IMR-90 (cell line): ENCODE measurements around the gene FAM20C. TPM values are rescaled to one million over a fixed set of nuclear protein-coding genes. Genes with fewer than 3 reads are reported as not detected.

ENCODE experiments used
- ATAC-seq: fragments of 200-7000 bp; cut with Tn5 transposase; 2 replicates; pipeline ENCODE4 v1.9.1; 2020; ENCODE audit warnings: low read depth, mild to moderate bottlenecking, moderate library complexity
- BruUV-seq: library from RNA; stranded (reverse); fragments of 400-500 nt; replicated peaks from 2 replicates; lab custom pipeline; 2021; lab: Mats Ljungman, UMichigan
- CTCF ChIA-PET: fragments of 300-600 bp; formaldehyde crosslinking; extraction: SDS; loops from one replicate; lab custom pipeline; 2021; ENCODE audit warnings: antibody characterized with exemption; lab: Yijun Ruan, JAX
- POLR2A ChIA-PET: fragments of 300-600 bp; sonication (Branson Sonifier 250); formaldehyde crosslinking; loops from one replicate; lab custom pipeline; 2022; ENCODE audit warnings: antibody characterized with exemption; ENCODE audit not compliant: unreplicated experiment; lab: Charles Lee
- DNase-seq: peaks from one replicate; pipeline ENCODE4 v3.0.0; 2013
- H2AFZ ChIP-seq: replicated peaks from 2 replicates; pipeline ENCODE3; 2013; ENCODE audit warnings: low read length, mild to moderate bottlenecking; ENCODE audit not compliant: poor library complexity
- H2AK5ac ChIP-seq: 2 replicates; pipeline ENCODE4 v1.6.1; 2013; ENCODE audit warnings: low read depth, low read length, inconsistent platforms
- H2AK9ac ChIP-seq: replicated peaks from 2 replicates; pipeline ENCODE3; 2013; ENCODE audit warnings: mild to moderate bottlenecking, low read depth, low read length, moderate library complexity; ENCODE audit not compliant: poor library complexity
- H2BK120ac ChIP-seq: 2 replicates; pipeline ENCODE4 v1.6.1; 2013; ENCODE audit warnings: low read depth, low read length, inconsistent platforms
- H2BK15ac ChIP-seq: 3 replicates; pipeline ENCODE4 v1.6.1; 2013; ENCODE audit warnings: low read depth, low read length, inconsistent platforms
- H2BK20ac ChIP-seq: 2 replicates; pipeline ENCODE4 v1.6.1; 2013; ENCODE audit warnings: low read depth, mild to moderate bottlenecking, inconsistent platforms, low read length, moderate library complexity
- H2BK5ac ChIP-seq: 2 replicates; pipeline ENCODE4 v1.6.1; 2013; ENCODE audit warnings: mild to moderate bottlenecking, low read depth, low read length, inconsistent platforms; ENCODE audit not compliant: poor library complexity, severe bottlenecking
- H3K14ac ChIP-seq: replicated peaks from 2 replicates; pipeline ENCODE4 v1.6.1; 2013; ENCODE audit warnings: low read depth, low read length, inconsistent platforms
- H3K18ac ChIP-seq: 2 replicates; pipeline ENCODE4 v1.6.1; 2013; ENCODE audit warnings: low read depth, low read length, control low read depth
- H3K23ac ChIP-seq: 2 replicates; pipeline ENCODE4 v1.6.1; 2013; ENCODE audit warnings: low read depth, low read length, inconsistent platforms
- H3K27ac ChIP-seq: 2 replicates; pipeline ENCODE4 v1.5.1; 2013; ENCODE audit warnings: mild to moderate bottlenecking, control low read depth, low read length; ENCODE audit not compliant: insufficient read depth
- H3K27me3 ChIP-seq: 2 replicates; pipeline ENCODE4 v1.6.1; 2013; ENCODE audit warnings: low read length; ENCODE audit not compliant: control insufficient read depth, insufficient read depth
- H3K36me3 ChIP-seq: 2 replicates; pipeline ENCODE4 v1.6.1; 2013; ENCODE audit warnings: low read length, mixed read lengths; ENCODE audit not compliant: control insufficient read depth, insufficient read depth
- H3K4ac ChIP-seq: 2 replicates; pipeline ENCODE4 v1.6.1; 2013; ENCODE audit warnings: low read depth, low read length, inconsistent platforms
- H3K4me1 ChIP-seq: 2 replicates; pipeline ENCODE4 v1.6.1; 2013; ENCODE audit warnings: low read length, mixed read lengths; ENCODE audit not compliant: control insufficient read depth, insufficient read depth
- H3K4me2 ChIP-seq: 2 replicates; pipeline ENCODE4 v1.6.1; 2013; ENCODE audit warnings: low read depth, mild to moderate bottlenecking, control low read depth, low read length, moderate library complexity
- H3K4me3 ChIP-seq: 2 replicates; pipeline ENCODE4 v1.5.1; 2013; ENCODE audit warnings: low read depth, mild to moderate bottlenecking, control low read depth, low read length, moderate library complexity; ENCODE audit not compliant: insufficient read depth
- H3K56ac ChIP-seq: 2 replicates; pipeline ENCODE4 v1.6.1; 2013; ENCODE audit warnings: low read length, inconsistent platforms; ENCODE audit not compliant: insufficient read depth; ENCODE audit errors: extremely low read depth
- H3K79me1 ChIP-seq, 2 experiments: 2 replicates each; pipeline ENCODE4 v1.6.1; 2013; ENCODE audit warnings: low read length in 2 of 2, inconsistent platforms in 1 of 2, low read depth in 1 of 2
- H3K9ac ChIP-seq: 2 replicates; pipeline ENCODE4 v1.6.1; 2013; ENCODE audit warnings: low read depth, low read length, control low read depth
- H3K9me1 ChIP-seq: 2 replicates; pipeline ENCODE4 v1.6.1; 2013; ENCODE audit warnings: low read length, inconsistent platforms; ENCODE audit not compliant: insufficient read depth
- H3K9me3 ChIP-seq: 2 replicates; pipeline ENCODE4 v1.6.1; 2013; ENCODE audit warnings: low read length; ENCODE audit not compliant: control insufficient read depth, insufficient read depth
- H4K20me1 ChIP-seq: 2 replicates; pipeline ENCODE4 v1.6.1; 2013; ENCODE audit warnings: low read length, inconsistent platforms; ENCODE audit not compliant: insufficient read depth
- H4K5ac ChIP-seq: 2 replicates; pipeline ENCODE4 v1.6.1; 2013; ENCODE audit warnings: mild to moderate bottlenecking, low read depth, low read length, control low read depth
- H4K8ac ChIP-seq, 2 experiments: 2 replicates each; pipeline ENCODE4 v1.6.1; 2013; ENCODE audit warnings: low read depth in 2 of 2, low read length in 2 of 2, control low read depth in 1 of 2, inconsistent platforms in 1 of 2
- H4K91ac ChIP-seq: 2 replicates; pipeline ENCODE4 v1.6.1; 2013; ENCODE audit warnings: low read depth, low read length, inconsistent platforms; ENCODE audit not compliant: insufficient read depth
- ELK1 ChIP-seq: fragments of 150-350 bp; IDR thresholded peaks from 2 replicates; pipeline ENCODE4 v1.6.1; 2016; ENCODE audit warnings: low read depth, mild to moderate bottlenecking, low read length, moderate library complexity, borderline replicate concordance
- MAZ ChIP-seq: IDR thresholded peaks from 2 replicates; pipeline ENCODE4 v1.6.1; 2012; ENCODE audit warnings: low read depth, mild to moderate bottlenecking, low read length, improper control_type of control experiment, moderate library complexity, borderline replicate concordance
- MXI1 ChIP-seq: IDR thresholded peaks from 2 replicates; pipeline ENCODE4 v1.6.1; 2012; ENCODE audit warnings: low read depth, mild to moderate bottlenecking, low read length, moderate library complexity, borderline replicate concordance
- RAD21 ChIP-seq: IDR thresholded peaks from 2 replicates; pipeline ENCODE4 v1.6.1; 2012; ENCODE audit warnings: low read length, improper control_type of control experiment
- SMC3 ChIP-seq: fragments of 150-350 bp; IDR thresholded peaks from 2 replicates; pipeline ENCODE4 v1.6.1; 2016; ENCODE audit warnings: low read depth, mild to moderate bottlenecking, antibody characterized with exemption, low read length, moderate library complexity
- WGBS, 2 experiments: methylation state at CpG; one replicate each; pipeline versions ENCODE4 v1.1.5 to v1.1.7; 2013; ENCODE audit warnings: missing lambda C conversion rate in 2 of 2; ENCODE audit not compliant: insufficient read length in 1 of 2; ENCODE audit errors: extremely low coverage in 2 of 2; 5-methylcytosine and 5-hydroxymethylcytosine counted together
- dilution Hi-C: fragments of 300-500 bp; cut with HindIII; formaldehyde crosslinking; loops from one replicate; pipeline ENCODE4 v1.14.3; 2018; ENCODE audit warnings: low sequenced_read_pairs; ENCODE audit not compliant: unreplicated experiment
- in situ Hi-C: fragments of 300-500 bp; cut with MboI; formaldehyde crosslinking; loops from 3 replicates; pipeline ENCODE4 v1.14.3; 2019; ENCODE audit warnings: low sequenced_read_pairs, inconsistent platforms, mixed read lengths
- intact Hi-C: fragments of 100-400 bp; cut with micrococcal nuclease; formaldehyde crosslinking; loops from 2 replicates; pipeline ENCODE4 v1.10.0; 2022
- polyA plus RNA-seq, 3 experiments: library from polyadenylated mRNA; depleted of rRNA; stranded (reverse); fragments of >200 nt; gene quantifications; 2 replicates each; pipeline ENCODE4 v1.2.3, GENCODE V29; 2012; ENCODE audit warnings: low replicate concordance in 1 of 3
- total RNA-seq: library from RNA; depleted of rRNA; stranded (reverse); fragments of >200 nt; gene quantifications from 2 replicates; pipeline ENCODE4 v1.2.3, GENCODE V29; 2012

FAM20C gene
- total and polyA plus RNA-seq, 2 of the 4 experiments (the other 2 are of a cell fraction): 7.7 to 36.6 TPM

GRCh38 chr7:268991-269390 lies 76.6 kb downstream of the FAM20C start:
- Histone ChIP-seq H2BK20ac (no peak overlapping the region), H3K4ac (no peak overlapping the region), H3K9me1 (no peaks in the 10 kb centered on the region), H3K14ac (no peak overlapping the region), H4K8ac (no peak overlapping the region), H2BK5ac (no peak overlapping the region), H3K79me1 (no peaks in the 10 kb centered on the region), H4K91ac (no peak overlapping the region), H3K18ac (no peak overlapping the region), H3K4me1 (no peaks in the 10 kb centered on the region), H2BK15ac (no peak overlapping the region), H2BK120ac (no peak overlapping the region), H3K23ac (no peak overlapping the region), H3K56ac (no peak overlapping the region), H3K9me3 (peaks cover 17% of the 10 kb centered on the region), H3K4me2 (no peak overlapping the region), H3K27me3 (peaks cover 3% of the 10 kb centered on the region), H3K9ac (no peak overlapping the region), H3K4me3 (no peak overlapping the region), H4K20me1 (peaks cover 7% of the 10 kb centered on the region), H4K5ac (no peak overlapping the region), H2AK5ac (no peak overlapping the region), H3K27ac (no peak overlapping the region), H3K36me3 (no peaks in the 10 kb centered on the region), H2AK9ac (no peak overlapping the region), H2AFZ (no peak overlapping the region)
- intact Hi-C loops: no loop called here
- WGBS, 2 experiments: 79% methylated on average over 6 of the region's 12 CpGs; no CpG with 5 or more reads in 1 of the 2 experiments
- POLR2A ChIA-PET: no interaction called here
- BruUV-seq: no TSS peak
- ATAC-seq (no peak), DNase-seq (no peak)
- dilution Hi-C loops: no loop called here
- in situ Hi-C loops: no loop called here
- TF ChIP-seq MXI1: no peak
- TF ChIP-seq MAZ: no peak
- no peak for TF ChIP-seq ELK1
- TF ChIP-seq RAD21: no peak
- TF ChIP-seq SMC3: no peak
- CTCF ChIA-PET: no interaction called here
